ENCODE measurements around the gene GNAS.
"Not testable (repeated sequence)": the region's sequence is repeated elsewhere in the genome, so short reads cannot be mapped to it uniquely, and the experiment has no call there.

GNAS gene

GRCh38 chr20:58822149-58822548, 30.4 kb upstream of the GNAS start:
- DNase-seq (ENCODE audit: low spot score), result no peak
- TF ChIP-seq, protein P1, sequence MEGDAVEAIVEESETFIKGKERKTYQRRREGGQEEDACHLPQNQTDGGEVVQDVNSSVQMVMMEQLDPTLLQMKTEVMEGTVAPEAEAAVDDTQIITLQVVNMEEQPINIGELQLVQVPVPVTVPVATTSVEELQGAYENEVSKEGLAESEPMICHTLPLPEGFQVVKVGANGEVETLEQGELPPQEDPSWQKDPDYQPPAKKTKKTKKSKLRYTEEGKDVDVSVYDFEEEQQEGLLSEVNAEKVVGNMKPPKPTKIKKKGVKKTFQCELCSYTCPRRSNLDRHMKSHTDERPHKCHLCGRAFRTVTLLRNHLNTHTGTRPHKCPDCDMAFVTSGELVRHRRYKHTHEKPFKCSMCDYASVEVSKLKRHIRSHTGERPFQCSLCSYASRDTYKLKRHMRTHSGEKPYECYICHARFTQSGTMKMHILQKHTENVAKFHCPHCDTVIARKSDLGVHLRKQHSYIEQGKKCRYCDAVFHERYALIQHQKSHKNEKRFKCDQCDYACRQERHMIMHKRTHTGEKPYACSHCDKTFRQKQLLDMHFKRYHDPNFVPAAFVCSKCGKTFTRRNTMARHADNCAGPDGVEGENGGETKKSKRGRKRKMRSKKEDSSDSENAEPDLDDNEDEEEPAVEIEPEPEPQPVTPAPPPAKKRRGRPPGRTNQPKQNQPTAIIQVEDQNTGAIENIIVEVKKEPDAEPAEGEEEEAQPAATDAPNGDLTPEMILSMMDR (IDR thresholded peaks at IDR 0.05; ENCODE audit: extremely low read depth, missing control alignments), result no peak

GRCh38 chr20:58822748-58823730, 29.5 kb upstream of the GNAS start:
- DNase-seq (ENCODE audit: low spot score), result no peak
- TF ChIP-seq, protein P1 (IDR thresholded peaks at IDR 0.05; ENCODE audit: extremely low read depth, missing control alignments), result no peak

DNA sequence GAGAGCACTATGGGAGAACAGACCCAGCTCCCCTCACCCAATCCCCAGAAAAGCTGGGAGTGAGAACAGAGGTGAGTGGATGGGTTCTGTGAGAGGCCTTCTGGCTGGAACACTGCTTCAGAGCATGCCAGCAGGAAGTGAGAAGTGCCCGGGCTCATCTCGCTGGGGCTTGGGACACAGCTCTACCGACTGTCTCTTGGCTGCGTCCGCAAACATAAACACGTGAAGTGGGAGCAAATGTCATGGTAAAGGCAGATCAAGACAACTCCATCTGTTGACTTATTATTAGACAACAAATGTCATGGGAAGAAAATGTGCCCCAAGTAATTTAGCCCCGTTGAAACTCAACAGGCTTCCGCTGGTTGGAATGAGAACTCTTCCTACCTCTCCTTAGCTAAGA, 27.7 kb upstream of the GNAS start:
- DNase-seq (ENCODE audit: low spot score), result no peak
- TF ChIP-seq, protein P1 (IDR thresholded peaks at IDR 0.05; ENCODE audit: extremely low read depth, missing control alignments), result no peak

DNA sequence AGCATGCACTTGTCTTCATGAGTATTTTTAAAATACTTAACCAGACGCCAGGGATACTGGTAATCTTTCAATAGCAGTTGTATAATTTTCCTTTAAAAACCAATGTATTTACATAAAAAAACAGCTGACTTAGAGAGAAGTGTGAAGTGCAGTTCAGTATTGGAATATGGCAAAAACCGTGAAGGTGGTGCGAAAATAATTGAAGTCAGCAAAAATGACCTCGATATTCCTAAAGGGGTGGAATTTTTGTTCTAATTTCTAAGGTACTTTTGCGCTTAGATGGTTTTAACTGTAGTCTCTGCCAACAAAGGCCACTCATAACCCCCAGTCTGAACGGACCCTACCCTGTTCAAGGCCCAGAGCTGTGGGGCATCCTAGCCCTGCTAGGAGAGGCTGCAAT, 27.1 kb upstream of the GNAS start:
- no peak for DNase-seq (ENCODE audit: low spot score)
- TF ChIP-seq, protein P1 (IDR thresholded peaks at IDR 0.05; ENCODE audit: extremely low read depth, missing control alignments), result no peak

- TF ChIP-seq, protein P1 (IDR thresholded peaks at IDR 0.05; ENCODE audit: extremely low read depth, missing control alignments), result no peak
- DNase-seq (ENCODE audit: low spot score), result no peak
These were observed 26.2 kb upstream of the GNAS start for GRCh38 chr20:58826271-58826670.

GRCh38 chr20:58828136-58828535, 24.4 kb upstream of the GNAS start:
- TF ChIP-seq, protein P1 (IDR thresholded peaks at IDR 0.05; ENCODE audit: extremely low read depth, missing control alignments), result no peak
- no peak for DNase-seq (ENCODE audit: low spot score)

GRCh38 chr20:58828804-58829203, 23.7 kb upstream of the GNAS start:
- DNase-seq (ENCODE audit: low spot score), result not testable (repeated sequence)

GRCh38 chr20:58829531-58829941, 23.0 kb upstream of the GNAS start:
- no peak for DNase-seq (ENCODE audit: low spot score)
- TF ChIP-seq, protein P1 (IDR thresholded peaks at IDR 0.05; ENCODE audit: extremely low read depth, missing control alignments), result no peak

Data from GM20000 (cell line).